Peyer's patch (tissue), 4 donors: ENCODE results near the gene EFNB3. TPM values are rescaled to one million over a fixed set of nuclear protein-coding genes. Genes with fewer than 3 reads are reported as not detected.

Source experiments
- DNase-seq, 3 donors: peaks; one replicate each; pipeline ENCODE4 v3.0.0-alpha.2; 2017 to 2019
- H3K27ac ChIP-seq, 4 donors: fragments of 200-600 bp; sonication (generic); one replicate each; pipeline ENCODE4 v1.5.1; 2016 to 2019
- H3K27me3 ChIP-seq, 2 donors: fragments of 200-600 bp; sonication (generic); one replicate each; pipeline ENCODE4 v1.5.1; 2019
- H3K36me3 ChIP-seq, 3 donors: fragments of 200-600 bp; sonication (generic); one replicate each; pipeline ENCODE4 v1.5.1; 2016 to 2019
- H3K4me1 ChIP-seq, 4 donors: fragments of 200-600 bp; sonication (generic); one replicate each; pipeline ENCODE4 v1.5.1; 2016 to 2019
- H3K4me3 ChIP-seq, 4 donors: fragments of 200-600 bp; sonication (generic); 1 replicate in 3 of 4; 2 replicates in 1 of 4; pipeline ENCODE4 v1.5.1; 2016 to 2019; ENCODE audit warnings: mild to moderate bottlenecking in 1 of 4
- H3K9me3 ChIP-seq, 4 donors: fragments of 200-600 bp; sonication (generic); one replicate each; pipeline ENCODE4 v1.5.1; 2016 to 2019; ENCODE audit warnings: mild to moderate bottlenecking in 1 of 4
- CTCF ChIP-seq, 6 experiments: fragments of 450-650 bp in 4 of 6; fragments of 200-600 bp in 2 of 6; sonication (generic) in 1 of 6; IDR thresholded peaks; one replicate each; pipeline ENCODE4 v1.5.1; 2017 to 2019; ENCODE audit warnings: antibody characterized with exemption in 6 of 6, mild to moderate bottlenecking in 3 of 6, moderate library complexity in 1 of 6
- POLR2A ChIP-seq, 2 donors: fragments of 450-650 bp; IDR thresholded peaks; one replicate each; pipeline ENCODE4 v1.5.1; 2017; ENCODE audit warnings: antibody characterized with exemption in 2 of 2, mild to moderate bottlenecking in 2 of 2, moderate library complexity in 2 of 2
- total RNA-seq, 4 donors: library from RNA; depleted of rRNA; stranded (reverse); fragments of >200 nt; gene quantifications; one replicate each; pipeline ENCODE4 v1.1.0, GENCODE V29; 2016

EFNB3 gene
- total RNA-seq, 4 donors from 2014 or later, result 0.27 TPM; not detected in 3

- no peak for DNase-seq
- Histone ChIP-seq H3K4me3 (no peak overlapping the region), H3K27ac (no peak overlapping the region), H3K36me3 (no peaks in the 10 kb centered on the region), H3K27me3 (no peaks in the 10 kb centered on the region), H3K4me1 (no peaks in the 10 kb centered on the region), H3K9me3 (no peaks in the 10 kb centered on the region)
- TF ChIP-seq POLR2A (IDR thresholded peaks at IDR 0.05) (no peak), CTCF (IDR thresholded peaks at IDR 0.05) (no peak)
Observed at GRCh38 chr17:7737601-7738000, 32.6 kb downstream of the EFNB3 start.

- no peak for TF ChIP-seq CTCF (IDR thresholded peaks at IDR 0.05)
- no peak for TF ChIP-seq POLR2A (IDR thresholded peaks at IDR 0.05)
- H3K4me3 ChIP-seq, result no peak overlapping the region
- no peaks in the 10 kb centered on the region for H3K4me1 ChIP-seq
- H3K9me3 ChIP-seq, result no peaks in the 10 kb centered on the region
- H3K36me3 ChIP-seq, result no peaks in the 10 kb centered on the region
- H3K27ac ChIP-seq, result no peak overlapping the region
- H3K27me3 ChIP-seq, result no peaks in the 10 kb centered on the region
- no peak for DNase-seq
Observed at GRCh38 chr17:7739746-7740145, 34.7 kb downstream of the EFNB3 start.

GRCh38 chr17:7740481-7741001, 35.5 kb downstream of the EFNB3 start:
- Histone ChIP-seq H3K27me3 (no peaks in the 10 kb centered on the region), H3K4me3 (no peak overlapping the region)

GRCh38 chr17:7742729-7743128, 37.7 kb downstream of the EFNB3 start:
- no peaks in the 10 kb centered on the region for H3K27me3 ChIP-seq
- no peak overlapping the region for H3K4me3 ChIP-seq
- H3K36me3 ChIP-seq, result no peaks in the 10 kb centered on the region
- H3K9me3 ChIP-seq, result no peaks in the 10 kb centered on the region
- TF ChIP-seq POLR2A (IDR thresholded peaks at IDR 0.05) (no peak), CTCF (IDR thresholded peaks at IDR 0.05) (no peak)
- no peaks in the 10 kb centered on the region for H3K4me1 ChIP-seq
- no peak overlapping the region for H3K27ac ChIP-seq
- DNase-seq, result no peak

More at GRCh38 chr17:7740481-7741001, 35.5 kb downstream of the EFNB3 start:
- H3K9me3 ChIP-seq, result no peaks in the 10 kb centered on the region
- H3K27ac ChIP-seq, result no peak overlapping the region
- no peaks in the 10 kb centered on the region for H3K36me3 ChIP-seq
- TF ChIP-seq POLR2A (IDR thresholded peaks at IDR 0.05) (no peak), CTCF (IDR thresholded peaks at IDR 0.05) (no peak)
- no peaks in the 10 kb centered on the region for H3K4me1 ChIP-seq
- no peak for DNase-seq

GRCh38 chr17:7744416-7744815, 39.4 kb downstream of the EFNB3 start:
- no peaks in the 10 kb centered on the region for H3K27me3 ChIP-seq
- no peaks in the 10 kb centered on the region for H3K4me1 ChIP-seq
- no peak for TF ChIP-seq CTCF (IDR thresholded peaks at IDR 0.05)
- TF ChIP-seq POLR2A (IDR thresholded peaks at IDR 0.05), result no peak
- no peaks in the 10 kb centered on the region for H3K36me3 ChIP-seq
- no peak for DNase-seq
- no peak overlapping the region for H3K27ac ChIP-seq
- H3K4me3 ChIP-seq, result no peak overlapping the region
- H3K9me3 ChIP-seq, result no peaks in the 10 kb centered on the region
